ENCODE data around the gene GAGE13. TPM values are rescaled to one million over a fixed set of nuclear protein-coding genes. Genes with fewer than 3 reads are reported as not detected.
A peak's percentile ranks its signal among the peaks of the same experiment; 100 is the strongest.
"Not testable (repeated sequence)": the region's sequence is repeated elsewhere in the genome, so short reads cannot be mapped to it uniquely, and the experiment has no call there.

GAGE13 gene, protein sequence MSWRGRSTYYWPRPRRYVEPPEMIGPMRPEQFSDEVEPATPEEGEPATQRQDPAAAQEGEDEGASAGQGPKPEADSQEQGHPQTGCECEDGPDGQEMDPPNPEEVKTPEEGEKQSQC
- total RNA-seq (2021; fragmentation: NEBNext Ultra II Directional; extraction: Animal tissue kit (Norgen Biotek cat#: 25700)), result not detected
- long read RNA-seq, result 0 reads

GRCh38 chrX:49331282-49331681 is at the start of gene GAGE13:
Gene GAGE13 (plus strand): TSS chrX:49331582. CDS start chrX:49332738, 1,156 bp downstream.
- not testable (repeated sequence) for DNase-seq; H3K9me3 Mint-ChIP-seq; H3K27ac Mint-ChIP-seq; H3K36me3 Mint-ChIP-seq (ENCODE audit: low read depth); H3K4me1 Mint-ChIP-seq (ENCODE audit: low read depth); H3K4me3 Mint-ChIP-seq; H3K27me3 Mint-ChIP-seq (ENCODE audit: insufficient read depth)

- no peaks in the 10 kb centered on the region for H3K36me3 Mint-ChIP-seq (ENCODE audit: low read depth)
- H3K27ac Mint-ChIP-seq, result peak overlapping the region; percentile 57; the same call in 1 of the 2 replicates
- TF ChIP-seq CTCF (IDR thresholded peaks at IDR 0.05), result no peak; the same call in 1 of the 2 replicates
- peak; percentile 22 for DNase-seq
- H3K4me1 Mint-ChIP-seq (ENCODE audit: low read depth), result peaks cover 9% of the 10 kb centered on the region
- H3K27me3 Mint-ChIP-seq (ENCODE audit: insufficient read depth), result no peaks in the 10 kb centered on the region; the same call in 1 of the 2 replicates
- H3K4me3 Mint-ChIP-seq, result no peak overlapping the region; the same call in 1 of the 2 replicates
- H3K9me3 Mint-ChIP-seq, result no peaks in the 10 kb centered on the region
Measured at GRCh38 chrX:49282647-49283011, 48.8 kb upstream of the GAGE13 start.

- H3K4me1 Mint-ChIP-seq (ENCODE audit: low read depth), result peaks cover 9% of the 10 kb centered on the region
- TF ChIP-seq CTCF (IDR thresholded peaks at IDR 0.05), result no peak
- DNase-seq, result no peak
- H3K36me3 Mint-ChIP-seq (ENCODE audit: low read depth), result no peaks in the 10 kb centered on the region
- no peaks in the 10 kb centered on the region for H3K9me3 Mint-ChIP-seq
- H3K27me3 Mint-ChIP-seq (ENCODE audit: insufficient read depth), result no peaks in the 10 kb centered on the region; the same call in 1 of the 2 replicates
- no peak overlapping the region for H3K4me3 Mint-ChIP-seq
- H3K27ac Mint-ChIP-seq, result no peak overlapping the region
Measured at GRCh38 chrX:49284212-49284611, 47.2 kb upstream of the GAGE13 start.

- Mint-ChIP-seq H3K36me3 (ENCODE audit: low read depth) (no peaks in the 10 kb centered on the region), H3K27me3 (ENCODE audit: insufficient read depth) (no peaks in the 10 kb centered on the region; the same call in none of the 2 replicates), H3K9me3 (no peaks in the 10 kb centered on the region), H3K27ac (no peak overlapping the region), H3K4me3 (no peak overlapping the region), H3K4me1 (ENCODE audit: low read depth) (peaks cover 9% of the 10 kb centered on the region)
- no peak for DNase-seq
- TF ChIP-seq CTCF (IDR thresholded peaks at IDR 0.05), result no peak
Measured at GRCh38 chrX:49286136-49286535, 45.2 kb upstream of the GAGE13 start.

DNA sequence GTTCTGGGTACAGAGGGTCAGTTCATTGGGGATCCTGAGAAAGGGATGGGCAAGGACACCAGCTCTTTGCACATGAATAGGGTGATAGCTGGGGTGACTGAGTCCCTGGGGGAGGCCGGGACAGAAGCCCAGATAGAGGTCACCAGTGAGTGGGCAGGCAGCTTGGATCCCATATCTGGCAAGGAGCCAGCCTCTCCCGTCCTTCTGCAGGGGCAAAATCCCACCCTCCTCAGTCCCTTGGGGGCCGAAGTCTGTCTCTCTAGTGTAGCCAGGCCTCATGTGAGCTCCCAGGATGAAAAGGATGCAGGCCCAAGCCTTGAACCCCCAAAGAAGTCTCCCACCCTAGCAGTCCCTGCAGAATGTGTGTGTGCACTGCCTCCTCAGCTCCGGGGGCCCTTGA is 44.8 kb upstream of the GAGE13 start:
- H3K36me3 Mint-ChIP-seq (ENCODE audit: low read depth), result no peaks in the 10 kb centered on the region
- no peak overlapping the region for H3K27ac Mint-ChIP-seq
- no peaks in the 10 kb centered on the region for H3K9me3 Mint-ChIP-seq
- no peak for TF ChIP-seq CTCF (IDR thresholded peaks at IDR 0.05)
- H3K4me3 Mint-ChIP-seq, result no peak overlapping the region
- DNase-seq, result no peak
- H3K27me3 Mint-ChIP-seq (ENCODE audit: insufficient read depth), result no peaks in the 10 kb centered on the region; the same call in none of the 2 replicates
- H3K4me1 Mint-ChIP-seq (ENCODE audit: low read depth), result peaks cover 10% of the 10 kb centered on the region

GRCh38 chrX:49287665-49288064 is 43.7 kb upstream of the GAGE13 start:
- no peaks in the 10 kb centered on the region for H3K36me3 Mint-ChIP-seq (ENCODE audit: low read depth)
- H3K27ac Mint-ChIP-seq, result no peak overlapping the region
- H3K4me3 Mint-ChIP-seq, result no peak overlapping the region
- no peak for DNase-seq
- no peaks in the 10 kb centered on the region; the same call in none of the 2 replicates for H3K27me3 Mint-ChIP-seq (ENCODE audit: insufficient read depth)
- no peak for TF ChIP-seq CTCF (IDR thresholded peaks at IDR 0.05)
- H3K4me1 Mint-ChIP-seq (ENCODE audit: low read depth), result peaks cover 7% of the 10 kb centered on the region; the same call in 1 of the 2 replicates
- H3K9me3 Mint-ChIP-seq, result no peaks in the 10 kb centered on the region

Measured in HFFc6 (cell line).